ENCODE data around the gene GGA3.
"Not testable (repeated sequence)": the region's sequence is repeated elsewhere in the genome, so short reads cannot be mapped to it uniquely, and the experiment has no call there.

GGA3 gene

GRCh38 chr17:75300280-75300679, 38.9 kb upstream of the GGA3 start:
- no peaks in the 10 kb centered on the region for H3K36me3 ChIP-seq (ENCODE audit: control insufficient read depth in 4 of 4, insufficient read depth in 4 of 4, low read length in 3 of 4)
- H3K9me3 ChIP-seq (ENCODE audit: control extremely low read depth in 1 of 5, control insufficient read depth in 4 of 5, insufficient read depth in 2 of 5, low read depth in 1 of 5, low read length in 4 of 5) = no peaks in the 10 kb centered on the region
- no peak overlapping the region for H3K4me3 ChIP-seq (ENCODE audit: control insufficient read depth in 1 of 7, extremely low read depth in 1 of 7, insufficient read depth in 4 of 7, low read depth in 2 of 7, low read length in 6 of 7)
- no peak for DNase-seq
- WGBS (ENCODE audit: insufficient coverage) = 100% methylated on average over 1 of the region's 7 CpGs
- ChIA-PET POLR2A (interaction anchor here (0.7 kb wide), 1 partner anchor 10 kb away, joined by 5 read pairs; no protein-coding TSS in a partner anchor), CTCF (no interaction called here)
- no peak overlapping the region for H3K27ac ChIP-seq (ENCODE audit: insufficient read depth in 1 of 2, low read depth in 1 of 2, low read length in 2 of 2, poor library complexity in 1 of 2, severe bottlenecking in 2 of 2)
- no peaks in the 10 kb centered on the region for H3K27me3 ChIP-seq (replicated peaks in 2 of 5; ENCODE audit: control insufficient read depth in 4 of 5, insufficient read depth in 5 of 5, low read length in 4 of 5)
- peaks cover 13 to 38% (median 20%) of the 10 kb centered on the region in 4 experiments for H3K4me1 ChIP-seq (ENCODE audit: control extremely low read depth in 1 of 4, control insufficient read depth in 4 of 4, insufficient read depth in 4 of 4, low read length in 3 of 4)

DNA sequence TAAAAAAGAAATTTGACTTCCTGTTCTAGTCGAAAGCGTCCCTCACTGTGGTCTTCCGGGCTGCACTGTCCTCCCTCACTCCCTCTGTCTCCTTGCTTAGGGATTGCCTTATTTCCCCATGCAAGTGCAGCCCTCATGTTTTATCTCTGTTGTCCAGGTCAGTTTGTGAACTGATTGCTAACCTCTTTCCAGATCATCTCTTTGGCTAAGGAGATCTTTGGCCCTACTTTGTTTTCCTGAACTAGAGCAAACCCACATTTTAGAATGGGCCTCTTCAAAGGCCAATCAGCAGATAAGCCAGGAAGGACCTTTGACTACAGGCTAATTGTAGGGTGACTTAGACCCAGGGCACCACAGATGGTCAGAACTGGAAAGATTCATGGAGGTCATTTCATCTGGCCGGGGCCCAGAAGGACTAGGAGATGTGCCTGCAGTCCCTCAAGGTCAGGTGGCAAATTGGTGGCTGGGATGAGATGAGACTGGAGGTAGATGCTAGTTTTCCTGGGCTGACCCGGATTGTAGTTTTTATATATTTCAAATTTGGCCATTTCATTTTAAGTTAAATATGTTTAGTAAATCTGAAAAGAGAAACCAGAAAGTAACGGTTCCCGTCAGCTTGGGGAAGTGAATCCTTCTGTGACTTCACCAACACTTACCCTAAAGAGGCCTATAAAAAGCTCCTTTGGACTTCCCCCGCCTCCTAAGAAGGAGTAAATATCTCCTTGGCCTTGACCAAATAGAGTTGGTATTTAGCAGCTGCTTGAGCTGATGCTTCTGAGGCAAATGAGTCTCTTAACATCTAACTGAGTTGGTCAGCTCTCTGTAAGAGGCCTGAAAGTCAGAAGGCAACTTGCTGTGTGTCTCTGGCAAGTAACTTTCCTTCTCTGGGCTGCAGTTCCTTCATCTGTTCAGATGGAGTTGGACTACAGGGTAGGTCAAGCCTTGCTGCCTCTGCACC, 34.1 kb upstream of the GGA3 start:
- Histone ChIP-seq H3K4me3 (ENCODE audit: control insufficient read depth in 1 of 7, extremely low read depth in 1 of 7, insufficient read depth in 4 of 7, low read depth in 2 of 7, low read length in 6 of 7) (peak overlapping the region in 3 of 7 experiments; percentile 9 to 40 (median 25)), H3K36me3 (ENCODE audit: control insufficient read depth in 4 of 4, insufficient read depth in 4 of 4, low read length in 3 of 4) (no peaks in the 10 kb centered on the region), H3K9me3 (ENCODE audit: control extremely low read depth in 1 of 5, control insufficient read depth in 4 of 5, insufficient read depth in 2 of 5, low read depth in 1 of 5, low read length in 4 of 5) (no peaks in the 10 kb centered on the region), H3K27ac (ENCODE audit: insufficient read depth in 1 of 2, low read depth in 1 of 2, low read length in 2 of 2, poor library complexity in 1 of 2, severe bottlenecking in 2 of 2) (peak overlapping the region; percentile 46 to 66), H3K27me3 (replicated peaks in 2 of 5; ENCODE audit: control insufficient read depth in 4 of 5, insufficient read depth in 5 of 5, low read length in 4 of 5) (no peaks in the 10 kb centered on the region), H3K4me1 (ENCODE audit: control extremely low read depth in 1 of 4, control insufficient read depth in 4 of 4, insufficient read depth in 4 of 4, low read length in 3 of 4) (peaks cover 14 to 44% (median 25%) of the 10 kb centered on the region in 4 experiments)
- WGBS (ENCODE audit: insufficient coverage) = 96% methylated on average over 4 of the region's 8 CpGs
- ChIA-PET POLR2A (no interaction called here), CTCF (interaction anchor here (0.7 to 3.0 kb wide), 3 partner anchors 11 to 116 kb away, joined by 3 to 17 read pairs (median 10); no protein-coding TSS in a partner anchor)
- DNase-seq = peak in 2 of 3 donors; percentile 70 to 72

- H3K9me3 ChIP-seq (ENCODE audit: control extremely low read depth in 1 of 5, control insufficient read depth in 4 of 5, insufficient read depth in 2 of 5, low read depth in 1 of 5, low read length in 4 of 5); H3K4me3 ChIP-seq (ENCODE audit: control insufficient read depth in 1 of 7, extremely low read depth in 1 of 7, insufficient read depth in 4 of 7, low read depth in 2 of 7, low read length in 6 of 7); H3K27ac ChIP-seq (ENCODE audit: insufficient read depth in 1 of 2, low read depth in 1 of 2, low read length in 2 of 2, poor library complexity in 1 of 2, severe bottlenecking in 2 of 2); H3K27me3 ChIP-seq (replicated peaks in 2 of 5; ENCODE audit: control insufficient read depth in 4 of 5, insufficient read depth in 5 of 5, low read length in 4 of 5); DNase-seq; H3K36me3 ChIP-seq (ENCODE audit: control insufficient read depth in 4 of 4, insufficient read depth in 4 of 4, low read length in 3 of 4): not testable (repeated sequence)
- peaks cover 23 to 52% (median 35%) of the 10 kb centered on the region in 4 experiments for H3K4me1 ChIP-seq (ENCODE audit: control extremely low read depth in 1 of 4, control insufficient read depth in 4 of 4, insufficient read depth in 4 of 4, low read length in 3 of 4)
- CTCF ChIA-PET = interaction anchor here (0.6 to 4.2 kb wide), 5 partner anchors 15 to 210 kb away, joined by 3 to 34 read pairs (median 4); no protein-coding TSS in a partner anchor
- POLR2A ChIA-PET = interaction anchor here (0.8 kb wide), 1 partner anchor 31 kb away, joined by 3 read pairs; the partner anchor contains the start of genes GGA3 and MRPS7
- 97% methylated on average over 11 of the region's 16 CpGs for WGBS (ENCODE audit: insufficient coverage)
These were observed 31.5 kb upstream of the GGA3 start for GRCh38 chr17:75292810-75293448.

DNA sequence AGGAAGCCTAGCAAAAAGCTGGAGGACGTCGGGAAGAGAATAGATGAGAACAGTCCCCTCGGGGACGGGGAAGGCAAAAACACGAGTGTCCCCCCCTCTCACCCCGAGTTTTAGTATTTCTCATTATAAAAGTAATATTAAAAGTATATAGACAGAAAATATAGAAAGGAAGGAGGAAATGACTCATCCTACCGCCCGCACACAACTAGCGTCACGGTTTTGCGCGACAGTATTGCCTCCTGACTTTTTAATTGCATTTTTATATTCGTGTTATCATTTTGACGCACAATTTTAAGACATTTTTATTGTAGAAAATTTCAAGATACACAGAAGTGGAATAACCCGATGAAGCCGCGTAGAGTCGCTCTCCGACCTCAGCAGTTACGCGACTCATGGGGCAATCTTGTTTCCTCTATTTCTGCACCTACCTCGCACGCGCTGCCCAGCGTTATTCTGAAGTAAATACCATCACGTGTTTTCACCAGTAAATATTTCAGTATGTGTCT, 28.5 kb upstream of the GGA3 start:
- H3K36me3 ChIP-seq (ENCODE audit: control insufficient read depth in 4 of 4, insufficient read depth in 4 of 4, low read length in 3 of 4) = peaks cover 5 to 25% (median 13%) of the 10 kb centered on the region in 4 experiments
- H3K4me3 ChIP-seq (ENCODE audit: control insufficient read depth in 1 of 7, extremely low read depth in 1 of 7, insufficient read depth in 4 of 7, low read depth in 2 of 7, low read length in 6 of 7) = peak overlapping the region; percentile 80 to 98 (median 94)
- peaks cover 8 to 34% (median 17%) of the 10 kb centered on the region in 4 experiments for H3K4me1 ChIP-seq (ENCODE audit: control extremely low read depth in 1 of 4, control insufficient read depth in 4 of 4, insufficient read depth in 4 of 4, low read length in 3 of 4)
- DNase-seq = peak; percentile 85 to 94 (median 93)
- ChIA-PET POLR2A (interaction anchor here (0.9 to 1.9 kb wide), 5 partner anchors 11 to 98 kb away, joined by 3 to 13 read pairs (median 5); partner anchors contain the start of genes GGA3, MIF4GD and MRPS7), CTCF (interaction anchor here (0.9 to 4.2 kb wide), 16 partner anchors 18 to 198 kb away, joined by 3 to 34 read pairs (median 5); partner anchors contain the start of genes GRB2 and MIF4GD)
- H3K9me3 ChIP-seq (ENCODE audit: control extremely low read depth in 1 of 5, control insufficient read depth in 4 of 5, insufficient read depth in 2 of 5, low read depth in 1 of 5, low read length in 4 of 5) = no peaks in the 10 kb centered on the region
- 0% methylated on average over 7 of the region's 26 CpGs for WGBS (ENCODE audit: insufficient coverage)
- H3K27ac ChIP-seq (ENCODE audit: insufficient read depth in 1 of 2, low read depth in 1 of 2, low read length in 2 of 2, poor library complexity in 1 of 2, severe bottlenecking in 2 of 2) = peak overlapping the region; percentile 94 to 98
- no peaks in the 10 kb centered on the region for H3K27me3 ChIP-seq (replicated peaks in 2 of 5; ENCODE audit: control insufficient read depth in 4 of 5, insufficient read depth in 5 of 5, low read length in 4 of 5)

- DNase-seq = peak; percentile 99 to 100 (median 99)
- Histone ChIP-seq H3K9me3 (ENCODE audit: control extremely low read depth in 1 of 5, control insufficient read depth in 4 of 5, insufficient read depth in 2 of 5, low read depth in 1 of 5, low read length in 4 of 5) (no peaks in the 10 kb centered on the region), H3K4me1 (ENCODE audit: control extremely low read depth in 1 of 4, control insufficient read depth in 4 of 4, insufficient read depth in 4 of 4, low read length in 3 of 4) (peaks cover 8 to 34% (median 17%) of the 10 kb centered on the region in 4 experiments), H3K27ac (ENCODE audit: insufficient read depth in 1 of 2, low read depth in 1 of 2, low read length in 2 of 2, poor library complexity in 1 of 2, severe bottlenecking in 2 of 2) (peak within 1 kb of the TSS; percentile 94 to 98), H3K4me3 (ENCODE audit: control insufficient read depth in 1 of 7, extremely low read depth in 1 of 7, insufficient read depth in 4 of 7, low read depth in 2 of 7, low read length in 6 of 7) (peak within 1 kb of the TSS; percentile 80 to 98 (median 94)), H3K27me3 (replicated peaks in 2 of 5; ENCODE audit: control insufficient read depth in 4 of 5, insufficient read depth in 5 of 5, low read length in 4 of 5) (no peaks in the 10 kb centered on the region), H3K36me3 (ENCODE audit: control insufficient read depth in 4 of 4, insufficient read depth in 4 of 4, low read length in 3 of 4) (peaks cover 5 to 27% (median 15%) of the 10 kb centered on the region in 4 experiments)
- 0% methylated on average over 64 of the region's 65 CpGs for WGBS (ENCODE audit: insufficient coverage)
- POLR2A ChIA-PET = interaction anchor here (0.9 to 1.9 kb wide), 6 partner anchors 11 to 98 kb away, joined by 3 to 13 read pairs (median 4); partner anchors contain the start of genes GGA3, MIF4GD and MRPS7
- CTCF ChIA-PET = interaction anchor here (0.7 to 4.2 kb wide), 21 partner anchors 18 to 460 kb away, joined by 3 to 34 read pairs (median 4); partner anchors contain the start of genes GRB2 and MIF4GD
These were observed 27.9 kb upstream of the GGA3 start, which contains the start of gene SLC25A19 for GRCh38 chr17:75289115-75289831. Gene SLC25A19 (minus strand): TSS chr17:75289433. CDS start chr17:75286764, 2,669 bp downstream.

DNA sequence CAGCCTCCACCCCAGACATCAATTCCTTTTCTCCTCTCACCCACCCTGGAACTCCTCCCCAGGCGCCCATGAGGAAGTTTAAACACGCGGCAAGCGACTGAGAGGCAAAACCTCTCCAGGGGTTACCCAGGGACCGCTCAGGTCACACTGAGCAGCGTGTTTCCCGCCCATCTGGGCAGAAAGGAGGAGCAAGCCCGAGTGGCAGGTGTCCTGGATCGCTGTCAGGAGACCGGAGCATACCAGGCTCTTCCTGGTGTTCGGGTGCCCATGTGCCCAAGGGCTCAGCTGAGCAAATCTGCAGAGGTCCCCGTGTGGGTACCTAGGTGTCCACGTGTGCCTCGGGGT, 27.3 kb upstream of the GGA3 start:
- peak in 2 of 3 donors; percentile 47 to 54 for DNase-seq
- ChIA-PET CTCF (interaction anchor here (0.7 to 4.2 kb wide), 19 partner anchors 17 to 460 kb away, joined by 3 to 34 read pairs (median 4); partner anchors contain the start of gene MIF4GD), POLR2A (interaction anchor here (0.9 to 1.9 kb wide), 4 partner anchors 18 to 28 kb away, joined by 3 to 13 read pairs (median 4); partner anchors contain the start of genes GGA3, MIF4GD and MRPS7)
- Histone ChIP-seq H3K9me3 (ENCODE audit: control extremely low read depth in 1 of 5, control insufficient read depth in 4 of 5, insufficient read depth in 2 of 5, low read depth in 1 of 5, low read length in 4 of 5) (no peaks in the 10 kb centered on the region), H3K36me3 (ENCODE audit: control insufficient read depth in 4 of 4, insufficient read depth in 4 of 4, low read length in 3 of 4) (peaks cover 5 to 27% (median 15%) of the 10 kb centered on the region in 4 experiments), H3K4me1 (ENCODE audit: control extremely low read depth in 1 of 4, control insufficient read depth in 4 of 4, insufficient read depth in 4 of 4, low read length in 3 of 4) (peaks cover 8 to 34% (median 17%) of the 10 kb centered on the region in 4 experiments), H3K27ac (ENCODE audit: insufficient read depth in 1 of 2, low read depth in 1 of 2, low read length in 2 of 2, poor library complexity in 1 of 2, severe bottlenecking in 2 of 2) (peak overlapping the region in 1 of 2 experiments; percentile 98), H3K27me3 (replicated peaks in 2 of 5; ENCODE audit: control insufficient read depth in 4 of 5, insufficient read depth in 5 of 5, low read length in 4 of 5) (no peaks in the 10 kb centered on the region), H3K4me3 (ENCODE audit: control insufficient read depth in 1 of 7, extremely low read depth in 1 of 7, insufficient read depth in 4 of 7, low read depth in 2 of 7, low read length in 6 of 7) (peak overlapping the region; percentile 80 to 98 (median 94))
- WGBS (ENCODE audit: insufficient coverage) = 0% methylated on average over 14 of the region's 14 CpGs

Measured in common myeloid progenitor, CD34-positive (primary cell).